Measurements from ENCODE around the gene GPR62. TPM values are rescaled to one million over a fixed set of nuclear protein-coding genes. Genes with fewer than 3 reads are reported as not detected.

Gene GPR62
- total and polyA plus RNA-seq, 9 of the 15 experiments (the other 6 are each of a cell fraction or from before 2014, with no cell fraction given), result not detected

DNA sequence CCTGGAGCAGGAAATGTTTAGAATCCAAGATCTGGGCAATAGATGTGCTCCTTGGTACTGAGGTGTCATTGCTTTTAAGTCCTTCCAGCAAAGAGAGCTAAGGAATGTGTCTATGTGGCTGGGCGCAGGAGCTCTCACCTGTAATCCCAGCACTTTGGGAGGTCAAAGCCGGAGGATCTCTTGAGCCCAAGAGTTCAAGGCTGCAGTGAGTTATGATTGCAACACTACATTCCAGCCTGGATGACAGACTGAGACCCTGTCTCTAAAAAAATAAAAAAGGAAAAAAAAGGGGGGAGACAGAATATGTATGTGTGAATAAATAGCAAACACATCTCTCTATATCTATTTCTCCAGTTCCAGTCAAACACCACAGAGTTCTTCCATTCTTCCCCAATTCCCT is 4.3 kb upstream of the GPR62 start:
- in situ Hi-C loops (cut with MboI), result no loop called here
- Histone ChIP-seq H3K27me3 (ENCODE audit: control insufficient read depth in 2 of 2, insufficient read depth in 2 of 2, low read length in 2 of 2) (peaks cover 0 to 4% of the 10 kb centered on the region in 2 experiments; a peak in 2 of 5 replicates), H2AFZ (ENCODE audit: low read depth, low read length) (no peak overlapping the region), H3K9me3 (replicated peaks; ENCODE audit: control insufficient read depth, insufficient read depth, low read depth, low read length) (no peaks in the 10 kb centered on the region), H3K4me2 (ENCODE audit: insufficient read depth, low read length) (no peak overlapping the region), H3K36me3 (ENCODE audit: control insufficient read depth, insufficient read depth, low read length) (no peaks in the 10 kb centered on the region), H3K9me1 (ENCODE audit: control insufficient read depth, insufficient read depth, low read length) (no peaks in the 10 kb centered on the region), H3K9ac (ENCODE audit: insufficient read depth in 1 of 2, low read depth in 2 of 2, low read length in 2 of 2) (no peak overlapping the region), H3K27ac (ENCODE audit: extremely low read depth, low read depth, low read length) (no peak overlapping the region), H3K79me2 (ENCODE audit: control insufficient read depth, insufficient read depth, low read length) (no peaks in the 10 kb centered on the region), H4K20me1 (replicated peaks; ENCODE audit: control insufficient read depth, insufficient read depth, low read length) (no peaks in the 10 kb centered on the region), H3K4me1 (replicated peaks in 1 of 2; ENCODE audit: control insufficient read depth in 2 of 2, insufficient read depth in 2 of 2, low read length in 2 of 2) (peaks cover 0 to 4% of the 10 kb centered on the region in 2 experiments; a peak in 1 of 5 replicates), H3K4me3 (no peak overlapping the region)
- CTCF ChIA-PET (ENCODE audit: low intra/inter-chr PET ratio), result no interaction called here
- WGBS (ENCODE audit: insufficient coverage, low coverage, missing lambda C conversion rate), result 7% methylated on average over 2 of the region's 2 CpGs
- POLR2A ChIA-PET, result interaction anchor here (0.8 to 1.2 kb wide), 2 partner anchors 10 to 33 kb away, joined by 3 to 4 read pairs; no protein-coding TSS in a partner anchor
- intact Hi-C loops (cut with micrococcal nuclease), result no loop called here
- BruUV-seq (replicated peaks), result no TSS peak
- DNase-seq (ENCODE audit: extremely low read depth in 1 of 4, low spot score in 3 of 4), result no peak
- ATAC-seq, result no peak
- no peak for FAIRE-seq
- TF ChIP-seq E4F1 (CRISPR knock-in tag; IDR thresholded peaks at IDR 0.05; ENCODE audit: borderline replicate concordance), result no peak
- TF ChIP-seq RAD51 (IDR thresholded peaks at IDR 0.05; ENCODE audit: borderline replicate concordance, low read depth), result no peak
- TF ChIP-seq HNRNPK (IDR thresholded peaks at IDR 0.05; ENCODE audit: low read depth, low read length, poor library complexity, severe bottlenecking), result no peak
- TF ChIP-seq, protein P1, sequence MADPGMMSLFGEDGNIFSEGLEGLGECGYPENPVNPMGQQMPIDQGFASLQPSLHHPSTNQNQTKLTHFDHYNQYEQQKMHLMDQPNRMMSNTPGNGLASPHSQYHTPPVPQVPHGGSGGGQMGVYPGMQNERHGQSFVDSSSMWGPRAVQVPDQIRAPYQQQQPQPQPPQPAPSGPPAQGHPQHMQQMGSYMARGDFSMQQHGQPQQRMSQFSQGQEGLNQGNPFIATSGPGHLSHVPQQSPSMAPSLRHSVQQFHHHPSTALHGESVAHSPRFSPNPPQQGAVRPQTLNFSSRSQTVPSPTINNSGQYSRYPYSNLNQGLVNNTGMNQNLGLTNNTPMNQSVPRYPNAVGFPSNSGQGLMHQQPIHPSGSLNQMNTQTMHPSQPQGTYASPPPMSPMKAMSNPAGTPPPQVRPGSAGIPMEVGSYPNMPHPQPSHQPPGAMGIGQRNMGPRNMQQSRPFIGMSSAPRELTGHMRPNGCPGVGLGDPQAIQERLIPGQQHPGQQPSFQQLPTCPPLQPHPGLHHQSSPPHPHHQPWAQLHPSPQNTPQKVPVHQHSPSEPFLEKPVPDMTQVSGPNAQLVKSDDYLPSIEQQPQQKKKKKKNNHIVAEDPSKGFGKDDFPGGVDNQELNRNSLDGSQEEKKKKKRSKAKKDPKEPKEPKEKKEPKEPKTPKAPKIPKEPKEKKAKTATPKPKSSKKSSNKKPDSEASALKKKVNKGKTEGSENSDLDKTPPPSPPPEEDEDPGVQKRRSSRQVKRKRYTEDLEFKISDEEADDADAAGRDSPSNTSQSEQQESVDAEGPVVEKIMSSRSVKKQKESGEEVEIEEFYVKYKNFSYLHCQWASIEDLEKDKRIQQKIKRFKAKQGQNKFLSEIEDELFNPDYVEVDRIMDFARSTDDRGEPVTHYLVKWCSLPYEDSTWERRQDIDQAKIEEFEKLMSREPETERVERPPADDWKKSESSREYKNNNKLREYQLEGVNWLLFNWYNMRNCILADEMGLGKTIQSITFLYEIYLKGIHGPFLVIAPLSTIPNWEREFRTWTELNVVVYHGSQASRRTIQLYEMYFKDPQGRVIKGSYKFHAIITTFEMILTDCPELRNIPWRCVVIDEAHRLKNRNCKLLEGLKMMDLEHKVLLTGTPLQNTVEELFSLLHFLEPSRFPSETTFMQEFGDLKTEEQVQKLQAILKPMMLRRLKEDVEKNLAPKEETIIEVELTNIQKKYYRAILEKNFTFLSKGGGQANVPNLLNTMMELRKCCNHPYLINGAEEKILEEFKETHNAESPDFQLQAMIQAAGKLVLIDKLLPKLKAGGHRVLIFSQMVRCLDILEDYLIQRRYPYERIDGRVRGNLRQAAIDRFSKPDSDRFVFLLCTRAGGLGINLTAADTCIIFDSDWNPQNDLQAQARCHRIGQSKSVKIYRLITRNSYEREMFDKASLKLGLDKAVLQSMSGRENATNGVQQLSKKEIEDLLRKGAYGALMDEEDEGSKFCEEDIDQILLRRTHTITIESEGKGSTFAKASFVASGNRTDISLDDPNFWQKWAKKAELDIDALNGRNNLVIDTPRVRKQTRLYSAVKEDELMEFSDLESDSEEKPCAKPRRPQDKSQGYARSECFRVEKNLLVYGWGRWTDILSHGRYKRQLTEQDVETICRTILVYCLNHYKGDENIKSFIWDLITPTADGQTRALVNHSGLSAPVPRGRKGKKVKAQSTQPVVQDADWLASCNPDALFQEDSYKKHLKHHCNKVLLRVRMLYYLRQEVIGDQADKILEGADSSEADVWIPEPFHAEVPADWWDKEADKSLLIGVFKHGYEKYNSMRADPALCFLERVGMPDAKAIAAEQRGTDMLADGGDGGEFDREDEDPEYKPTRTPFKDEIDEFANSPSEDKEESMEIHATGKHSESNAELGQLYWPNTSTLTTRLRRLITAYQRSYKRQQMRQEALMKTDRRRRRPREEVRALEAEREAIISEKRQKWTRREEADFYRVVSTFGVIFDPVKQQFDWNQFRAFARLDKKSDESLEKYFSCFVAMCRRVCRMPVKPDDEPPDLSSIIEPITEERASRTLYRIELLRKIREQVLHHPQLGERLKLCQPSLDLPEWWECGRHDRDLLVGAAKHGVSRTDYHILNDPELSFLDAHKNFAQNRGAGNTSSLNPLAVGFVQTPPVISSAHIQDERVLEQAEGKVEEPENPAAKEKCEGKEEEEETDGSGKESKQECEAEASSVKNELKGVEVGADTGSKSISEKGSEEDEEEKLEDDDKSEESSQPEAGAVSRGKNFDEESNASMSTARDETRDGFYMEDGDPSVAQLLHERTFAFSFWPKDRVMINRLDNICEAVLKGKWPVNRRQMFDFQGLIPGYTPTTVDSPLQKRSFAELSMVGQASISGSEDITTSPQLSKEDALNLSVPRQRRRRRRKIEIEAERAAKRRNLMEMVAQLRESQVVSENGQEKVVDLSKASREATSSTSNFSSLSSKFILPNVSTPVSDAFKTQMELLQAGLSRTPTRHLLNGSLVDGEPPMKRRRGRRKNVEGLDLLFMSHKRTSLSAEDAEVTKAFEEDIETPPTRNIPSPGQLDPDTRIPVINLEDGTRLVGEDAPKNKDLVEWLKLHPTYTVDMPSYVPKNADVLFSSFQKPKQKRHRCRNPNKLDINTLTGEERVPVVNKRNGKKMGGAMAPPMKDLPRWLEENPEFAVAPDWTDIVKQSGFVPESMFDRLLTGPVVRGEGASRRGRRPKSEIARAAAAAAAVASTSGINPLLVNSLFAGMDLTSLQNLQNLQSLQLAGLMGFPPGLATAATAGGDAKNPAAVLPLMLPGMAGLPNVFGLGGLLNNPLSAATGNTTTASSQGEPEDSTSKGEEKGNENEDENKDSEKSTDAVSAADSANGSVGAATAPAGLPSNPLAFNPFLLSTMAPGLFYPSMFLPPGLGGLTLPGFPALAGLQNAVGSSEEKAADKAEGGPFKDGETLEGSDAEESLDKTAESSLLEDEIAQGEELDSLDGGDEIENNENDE (IDR thresholded peaks at IDR 0.05; ENCODE audit: low read depth, low read length), result no peak
- TF ChIP-seq, protein P2, sequence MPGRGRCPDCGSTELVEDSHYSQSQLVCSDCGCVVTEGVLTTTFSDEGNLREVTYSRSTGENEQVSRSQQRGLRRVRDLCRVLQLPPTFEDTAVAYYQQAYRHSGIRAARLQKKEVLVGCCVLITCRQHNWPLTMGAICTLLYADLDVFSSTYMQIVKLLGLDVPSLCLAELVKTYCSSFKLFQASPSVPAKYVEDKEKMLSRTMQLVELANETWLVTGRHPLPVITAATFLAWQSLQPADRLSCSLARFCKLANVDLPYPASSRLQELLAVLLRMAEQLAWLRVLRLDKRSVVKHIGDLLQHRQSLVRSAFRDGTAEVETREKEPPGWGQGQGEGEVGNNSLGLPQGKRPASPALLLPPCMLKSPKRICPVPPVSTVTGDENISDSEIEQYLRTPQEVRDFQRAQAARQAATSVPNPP (IDR thresholded peaks at IDR 0.05; ENCODE audit: borderline replicate concordance, insufficient read depth, insufficient read length), result no peak
- no peak for TF ChIP-seq RB1 (IDR thresholded peaks at IDR 0.05; ENCODE audit: low read depth)

Data from K562 (cell line).